Gastrocnemius medialis (tissue), 4 donors: ENCODE results near the gene ATP6V1F. TPM values are rescaled to one million over a fixed set of nuclear protein-coding genes. Genes with fewer than 3 reads are reported as not detected.

Source experiments
- ATAC-seq, 2 donors: fragments of 150-250 bp; one replicate each; pipeline ENCODE4 v1.9.1; 2016
- DNase-seq, 2 donors: peaks; one replicate each; pipeline ENCODE4 v3.0.0-alpha.2; 2019
- H3K27ac ChIP-seq, 4 donors: fragments of 200-600 bp; sonication (generic); 1 replicate in 1 of 4; 2 replicates in 3 of 4; pipeline ENCODE4 v1.5.1; 2016 to 2018; ENCODE audit warnings: mild to moderate bottlenecking in 2 of 4, moderate library complexity in 1 of 4
- H3K27me3 ChIP-seq, 3 donors: fragments of 200-600 bp; sonication (generic) in 2 of 3; 1 replicate in 1 of 3; 2 replicates in 2 of 3; pipeline versions ENCODE4 v1.5.1 to v1.6.0; 2016 to 2019; ENCODE audit warnings: mild to moderate bottlenecking in 1 of 3, moderate library complexity in 1 of 3
- H3K36me3 ChIP-seq, 2 donors: fragments of 200-600 bp; sonication (generic) in 1 of 2; one replicate each; pipeline ENCODE4 v1.5.1; 2017 to 2018
- H3K4me1 ChIP-seq, 2 donors: fragments of 200-600 bp; sonication (generic) in 1 of 2; one replicate each; pipeline ENCODE4 v1.5.1; 2016 to 2017; ENCODE audit warnings: mild to moderate bottlenecking in 2 of 2
- H3K4me3 ChIP-seq, 4 donors: fragments of 200-600 bp; sonication (generic) in 3 of 4; 1 replicate in 1 of 4; 2 replicates in 3 of 4; pipeline ENCODE4 v1.5.1; 2016 to 2019; ENCODE audit warnings: mild to moderate bottlenecking in 2 of 4
- H3K9me3 ChIP-seq, 3 donors: fragments of 200-600 bp; sonication (generic) in 2 of 3; 1 replicate in 1 of 3; 2 replicates in 2 of 3; pipeline ENCODE4 v1.5.1; 2016 to 2019
- POLR2A ChIP-seq, 2 donors: fragments of 450-650 bp; IDR thresholded peaks; one replicate each; pipeline ENCODE4 v1.6.1; 2017; ENCODE audit warnings: antibody characterized with exemption in 2 of 2, mild to moderate bottlenecking in 2 of 2, moderate library complexity in 2 of 2
- in situ Hi-C, 4 donors: fragments of 200-750 bp; cut with MboI; loops; one replicate each; pipeline versions ENCODE4 v1.15.0 to v1.8.0; 2017; ENCODE audit warnings: low sequenced_read_pairs in 4 of 4
- intact Hi-C: fragments of 100-400 bp; cut with DNase I; formaldehyde crosslinking; loops from one replicate; pipeline ENCODE4 v1.15.1; 2023; ENCODE audit warnings: low total_unique reads
- total RNA-seq, 4 donors: library from RNA; depleted of rRNA; stranded (reverse); fragments of >200 nt; gene quantifications; one replicate each; pipeline versions ENCODE4 v1.1.0 to v1.2.3, GENCODE V29; 2016
- TF ChIP-seq, protein P1 (sequence below), 5 experiments: fragments of 450-650 bp in 3 of 5; fragments of 200-600 bp in 2 of 5; sonication (generic) in 2 of 5; IDR thresholded peaks in 4 of 5; conservative IDR thresholded peaks in 1 of 5; 1 replicate in 4 of 5; 2 replicates in 1 of 5; pipeline ENCODE4 v1.5.1; 2016 to 2019; ENCODE audit warnings: antibody characterized with exemption in 5 of 5, mild to moderate bottlenecking in 3 of 5, moderate library complexity in 3 of 5

Gene ATP6V1F
- total RNA-seq, 4 donors from 2014 or later = 79.3 to 99.2 (median 82.3) TPM

DNA sequence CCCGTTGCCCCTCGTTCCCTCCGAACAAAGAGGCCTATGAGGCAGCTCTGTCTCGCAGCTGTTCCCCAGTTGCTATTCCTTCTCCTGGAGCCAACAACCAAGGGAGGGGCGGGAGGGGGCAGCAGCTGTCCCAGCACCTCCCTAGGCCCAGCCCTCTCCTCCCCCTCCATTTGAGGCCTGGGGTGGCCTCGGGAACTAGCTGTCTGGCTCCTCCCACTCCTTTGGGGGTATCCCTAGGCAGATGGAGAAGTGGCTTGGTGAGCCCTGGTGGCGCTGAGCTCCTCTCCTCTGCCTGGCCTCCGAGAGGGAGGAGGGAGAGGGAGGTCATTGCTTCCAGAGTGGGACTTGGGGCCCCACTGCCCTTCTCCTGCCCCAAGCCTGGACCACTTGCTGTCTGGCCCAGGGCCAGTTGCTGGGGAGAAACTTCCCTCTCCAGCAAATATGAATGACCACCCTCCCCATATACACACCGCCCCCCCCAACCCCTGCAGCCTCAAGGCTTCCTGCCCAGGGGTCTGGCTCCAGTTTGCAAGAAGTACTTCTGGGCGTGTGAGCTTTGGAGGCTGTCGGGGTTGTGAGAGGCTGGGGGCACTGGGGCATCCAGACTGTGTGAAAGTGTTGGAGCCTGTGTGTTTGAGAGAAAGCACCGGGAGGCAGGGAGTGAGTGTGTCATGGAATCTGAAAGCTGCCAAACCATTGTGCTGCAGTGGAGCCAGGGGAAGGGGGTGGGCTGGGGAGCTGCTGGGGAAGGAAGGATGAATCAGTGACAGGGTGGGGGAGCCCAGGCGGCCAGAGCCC is 29.3 kb upstream of the ATP6V1F start:
- Histone ChIP-seq H3K4me3 (peak overlapping the region; percentile 69 to 92 (median 84)), H3K27ac (peak overlapping the region; percentile 92 to 99 (median 98)), H3K36me3 (peaks cover 0 to 41% of the 10 kb centered on the region in 2 donors), H3K4me1 (peaks cover 67 to 88% of the 10 kb centered on the region in 2 donors), H3K9me3 (no peaks in the 10 kb centered on the region), H3K27me3 (no peaks in the 10 kb centered on the region)
- DNase-seq (peak; percentile 74 to 93), ATAC-seq (peak; percentile 14 to 27)
- peak; percentile 79 to 82 for TF ChIP-seq POLR2A (IDR thresholded peaks at IDR 0.05)
- TF ChIP-seq, protein P1, sequence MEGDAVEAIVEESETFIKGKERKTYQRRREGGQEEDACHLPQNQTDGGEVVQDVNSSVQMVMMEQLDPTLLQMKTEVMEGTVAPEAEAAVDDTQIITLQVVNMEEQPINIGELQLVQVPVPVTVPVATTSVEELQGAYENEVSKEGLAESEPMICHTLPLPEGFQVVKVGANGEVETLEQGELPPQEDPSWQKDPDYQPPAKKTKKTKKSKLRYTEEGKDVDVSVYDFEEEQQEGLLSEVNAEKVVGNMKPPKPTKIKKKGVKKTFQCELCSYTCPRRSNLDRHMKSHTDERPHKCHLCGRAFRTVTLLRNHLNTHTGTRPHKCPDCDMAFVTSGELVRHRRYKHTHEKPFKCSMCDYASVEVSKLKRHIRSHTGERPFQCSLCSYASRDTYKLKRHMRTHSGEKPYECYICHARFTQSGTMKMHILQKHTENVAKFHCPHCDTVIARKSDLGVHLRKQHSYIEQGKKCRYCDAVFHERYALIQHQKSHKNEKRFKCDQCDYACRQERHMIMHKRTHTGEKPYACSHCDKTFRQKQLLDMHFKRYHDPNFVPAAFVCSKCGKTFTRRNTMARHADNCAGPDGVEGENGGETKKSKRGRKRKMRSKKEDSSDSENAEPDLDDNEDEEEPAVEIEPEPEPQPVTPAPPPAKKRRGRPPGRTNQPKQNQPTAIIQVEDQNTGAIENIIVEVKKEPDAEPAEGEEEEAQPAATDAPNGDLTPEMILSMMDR (IDR thresholded peaks at IDR 0.05 in 4 of 5, conservative IDR thresholded peaks at IDR 0.05 in 1 of 5) = no peak
- in situ Hi-C loops = no loop called here
- intact Hi-C loops = loop anchor here (5.0 kb wide), 1 partner anchor 96 kb away; the partner anchor contains the start of gene CALU

DNA sequence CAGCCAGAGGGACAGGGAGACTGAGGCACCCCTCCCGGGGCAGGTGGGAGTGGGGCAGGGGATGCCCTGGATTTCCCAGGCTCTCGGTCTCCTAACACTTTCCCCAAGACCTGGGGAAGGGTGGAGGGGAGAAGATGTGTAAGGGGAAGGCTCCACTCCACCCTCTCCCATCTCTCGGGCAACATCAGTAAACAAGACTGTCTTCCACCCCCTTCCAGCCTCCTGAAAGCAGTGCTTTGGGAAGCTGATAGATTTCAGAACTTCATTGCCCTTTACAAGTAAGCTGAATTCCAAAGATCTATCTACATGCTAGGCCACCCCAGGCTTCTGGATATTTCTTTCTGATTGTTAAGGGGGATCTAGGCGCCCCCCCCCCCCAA is 28.7 kb upstream of the ATP6V1F start:
- H3K27me3 ChIP-seq = no peaks in the 10 kb centered on the region
- in situ Hi-C loops (no loop called here), intact Hi-C loops (loop anchor here (5.0 kb wide), 1 partner anchor 97 kb away; the partner anchor contains the start of gene CALU)
- ATAC-seq = no peak
- TF ChIP-seq, protein P1 (IDR thresholded peaks at IDR 0.05 in 4 of 5, conservative IDR thresholded peaks at IDR 0.05 in 1 of 5) = no peak
- no peak for TF ChIP-seq POLR2A (IDR thresholded peaks at IDR 0.05)
- H3K36me3 ChIP-seq = peaks cover 0 to 47% of the 10 kb centered on the region in 2 donors
- H3K4me1 ChIP-seq = peaks cover 61 to 89% of the 10 kb centered on the region in 2 donors
- H3K9me3 ChIP-seq = no peaks in the 10 kb centered on the region
- DNase-seq = no peak
- peak overlapping the region; percentile 69 to 92 (median 84) for H3K4me3 ChIP-seq
- H3K27ac ChIP-seq = peak overlapping the region; percentile 92 to 99 (median 98)

DNA sequence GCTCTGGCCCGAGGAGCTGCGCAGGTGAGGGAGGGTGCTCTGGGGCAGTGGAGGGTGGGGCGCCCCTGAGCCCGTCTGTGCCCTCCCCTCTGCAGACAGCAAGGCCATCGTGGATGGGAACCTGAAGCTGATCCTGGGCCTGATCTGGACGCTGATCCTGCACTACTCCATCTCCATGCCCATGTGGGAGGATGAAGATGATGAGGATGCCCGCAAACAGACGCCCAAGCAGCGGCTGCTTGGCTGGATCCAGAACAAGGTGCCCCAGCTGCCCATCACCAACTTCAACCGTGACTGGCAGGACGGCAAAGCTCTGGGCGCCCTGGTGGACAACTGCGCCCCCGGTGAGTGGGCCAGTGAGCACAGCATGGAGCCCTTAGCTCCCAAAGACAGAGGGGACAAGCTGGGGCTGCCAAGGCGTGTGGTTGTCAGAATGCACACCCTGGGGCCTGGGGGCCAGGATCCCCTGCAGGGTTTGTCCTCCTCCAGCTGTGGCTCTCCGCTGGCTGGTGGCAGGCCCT is 27.4 kb upstream of the ATP6V1F start:
- TF ChIP-seq, protein P1 (IDR thresholded peaks at IDR 0.05 in 4 of 5, conservative IDR thresholded peaks at IDR 0.05 in 1 of 5) = no peak
- no peak for TF ChIP-seq POLR2A (IDR thresholded peaks at IDR 0.05)
- intact Hi-C loops = no loop called here
- peak overlapping the region; percentile 92 to 99 (median 98) for H3K27ac ChIP-seq
- no peaks in the 10 kb centered on the region for H3K27me3 ChIP-seq
- peaks cover 60 to 80% of the 10 kb centered on the region in 2 donors for H3K4me1 ChIP-seq
- in situ Hi-C loops = no loop called here
- H3K4me3 ChIP-seq = peak overlapping the region in 1 of 4 donors; percentile 1
- peak in 1 of 2 donors; percentile 45 for DNase-seq
- peaks cover 0 to 60% of the 10 kb centered on the region in 2 donors for H3K36me3 ChIP-seq
- no peaks in the 10 kb centered on the region for H3K9me3 ChIP-seq
- no peak for ATAC-seq

DNA sequence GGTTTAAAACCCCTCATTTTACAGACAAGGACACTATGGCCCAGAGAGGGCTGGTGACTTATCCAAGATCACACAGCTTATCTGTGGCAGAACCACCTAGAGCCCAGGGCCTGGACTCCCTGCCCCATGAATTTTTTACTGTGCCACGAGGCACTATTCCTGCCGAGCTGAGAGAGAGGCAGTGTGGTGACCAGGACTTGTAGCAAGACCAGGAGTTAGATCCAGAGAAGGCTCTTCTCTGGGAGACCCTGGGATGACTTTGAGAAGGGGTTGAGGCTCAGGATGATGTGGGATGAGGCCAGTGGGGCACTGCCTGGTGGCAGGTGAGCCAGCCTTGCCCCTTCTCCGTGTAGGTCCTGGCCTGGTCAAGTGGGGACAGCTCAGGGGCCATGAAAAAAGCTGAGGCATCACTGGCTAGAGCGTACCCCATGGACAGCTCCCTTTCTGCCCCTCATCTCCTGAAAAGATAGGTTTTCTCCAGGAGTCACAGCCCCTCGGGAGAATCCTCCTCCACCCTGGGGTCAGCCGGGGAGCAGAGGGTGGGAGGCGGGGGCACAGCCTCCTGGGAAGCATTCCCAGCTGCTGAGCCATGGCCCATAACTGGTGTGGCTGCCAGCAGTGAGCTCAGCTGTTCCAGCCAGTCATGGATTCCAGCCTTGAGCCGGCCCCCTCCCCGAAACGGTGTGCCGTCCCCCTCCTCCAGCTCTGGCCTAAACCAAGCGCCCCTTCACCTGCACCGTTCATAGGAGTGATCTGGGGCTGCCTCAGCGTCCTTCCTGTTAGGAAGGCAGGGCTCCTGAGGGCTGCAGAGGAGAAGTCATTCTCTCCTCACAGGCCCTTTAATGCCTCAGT is 26.6 kb upstream of the ATP6V1F start:
- Histone ChIP-seq H3K4me1 (peaks cover 60 to 78% of the 10 kb centered on the region in 2 donors), H3K27me3 (no peaks in the 10 kb centered on the region), H3K4me3 (peak overlapping the region in 1 of 4 donors; percentile 1), H3K9me3 (no peaks in the 10 kb centered on the region), H3K27ac (peak overlapping the region; percentile 92 to 99 (median 98)), H3K36me3 (peaks cover 0 to 67% of the 10 kb centered on the region in 2 donors)
- no peak for TF ChIP-seq POLR2A (IDR thresholded peaks at IDR 0.05)
- TF ChIP-seq, protein P1 (IDR thresholded peaks at IDR 0.05 in 4 of 5, conservative IDR thresholded peaks at IDR 0.05 in 1 of 5) = no peak
- ATAC-seq = peak in 1 of 2 donors; percentile 7
- in situ Hi-C loops (no loop called here), intact Hi-C loops (no loop called here)
- DNase-seq = peak in 1 of 2 donors; percentile 82
